Subcutaneous adipose tissue (tissue), 4 donors: Measurements from ENCODE around the gene RARRES1. TPM values are rescaled to one million over a fixed set of nuclear protein-coding genes. Genes with fewer than 3 reads are reported as not detected.

ENCODE experiments used
- CTCF ChIP-seq: fragments of 450-650 bp; IDR thresholded peaks from one replicate; pipeline ENCODE4 v1.5.1; 2016; ENCODE audit warnings: low read depth, mild to moderate bottlenecking, control low read depth, antibody characterized with exemption, moderate library complexity
- total RNA-seq, 4 donors: library from RNA; depleted of rRNA; stranded (reverse); fragments of >200 nt; gene quantifications; one replicate each; pipeline ENCODE4 v1.1.0, GENCODE V29; 2016

RARRES1 gene
- total RNA-seq, 4 donors from 2014 or later, result 6.2 to 39.9 (median 8.2) TPM

- TF ChIP-seq CTCF, result no peak
Measured at GRCh38 chr3:158668506-158668905, 63.8 kb downstream of the RARRES1 start.

DNA sequence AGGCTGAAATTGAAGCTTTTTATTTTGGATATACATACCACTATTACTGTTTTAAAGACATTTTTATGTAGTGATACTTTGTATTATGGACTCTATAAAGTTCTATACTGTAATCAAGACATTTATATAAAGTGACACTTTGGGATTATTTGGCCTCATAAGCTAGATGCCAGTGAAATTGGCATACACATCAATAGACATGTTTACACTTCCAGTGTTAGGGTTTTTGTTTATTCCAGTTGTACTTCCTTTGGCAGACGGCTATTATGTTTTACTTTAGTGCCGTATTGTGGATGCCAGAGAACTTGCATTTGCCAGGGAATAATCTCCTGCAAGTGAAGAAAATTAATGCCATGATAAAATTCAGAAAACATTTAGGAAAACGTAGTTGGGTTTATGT, 65.8 kb downstream of the RARRES1 start:
- TF ChIP-seq CTCF, result no peak

- TF ChIP-seq CTCF, result no peak
Measured at GRCh38 chr3:158663832-158664231, 68.4 kb downstream of the RARRES1 start.

GRCh38 chr3:158663246-158663645, 69.0 kb downstream of the RARRES1 start:
- TF ChIP-seq CTCF, result no peak

DNA sequence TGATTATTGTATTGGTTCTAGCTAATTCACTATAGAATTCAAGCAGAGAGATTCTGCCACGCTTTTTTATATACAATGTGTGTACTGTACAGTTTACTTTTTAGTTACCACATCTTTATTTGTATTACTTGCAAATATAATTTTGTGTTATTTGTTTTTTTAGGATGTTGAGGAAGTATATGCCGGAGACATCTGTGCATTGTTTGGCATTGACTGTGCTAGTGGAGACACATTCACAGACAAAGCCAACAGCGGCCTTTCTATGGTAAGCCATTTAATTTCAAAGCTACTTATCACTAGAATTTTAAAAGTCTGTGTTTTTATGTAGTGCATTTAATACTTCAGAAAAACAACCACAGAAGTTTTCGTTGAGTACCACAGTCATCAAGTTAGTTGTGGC, 71.5 kb downstream of the RARRES1 start:
- no peak for TF ChIP-seq CTCF

- no peak for TF ChIP-seq CTCF
Measured at GRCh38 chr3:158659454-158660237, 72.6 kb downstream of the RARRES1 start.

- TF ChIP-seq CTCF, result no peak
Measured at GRCh38 chr3:158658889-158659288, 73.4 kb downstream of the RARRES1 start.
